Fibroblast of mammary gland (primary cell): ENCODE results near the gene CYP2B6.
"Not testable (repeated sequence)": the region's sequence is repeated elsewhere in the genome, so short reads cannot be mapped to it uniquely, and the experiment has no call there.

Experiments used
- DNase-seq: peaks from one replicate; pipeline ENCODE4 v3.0.0-alpha.2; 2010; ENCODE audit warnings: low read depth
- H3K4me3 ChIP-seq: 2 replicates; pipeline ENCODE4 v1.5.1; 2011; ENCODE audit warnings: low read depth, mild to moderate bottlenecking, low read length, moderate library complexity; ENCODE audit not compliant: control insufficient read depth
- CTCF ChIP-seq: conservative IDR thresholded peaks from 2 replicates; pipeline ENCODE4 v1.5.1; 2011; ENCODE audit warnings: low read depth, low read length, inconsistent platforms; ENCODE audit not compliant: control insufficient read depth, insufficient read depth

Gene CYP2B6

GRCh38 chr19:40954573-40954972 is 36.5 kb upstream of the CYP2B6 start:
- no peak for TF ChIP-seq CTCF
- DNase-seq, result no peak
- H3K4me3 ChIP-seq, result no peak overlapping the region

- TF ChIP-seq CTCF, result no peak
- DNase-seq, result no peak
These were observed 31.7 kb upstream of the CYP2B6 start for GRCh38 chr19:40959338-40959737.

GRCh38 chr19:40960062-40960685 is 30.9 kb upstream of the CYP2B6 start:
- H3K4me3 ChIP-seq, result no peak overlapping the region
- no peak for DNase-seq
- TF ChIP-seq CTCF, result no peak

More at GRCh38 chr19:40959338-40959737, 31.7 kb upstream of the CYP2B6 start:
- no peak overlapping the region for H3K4me3 ChIP-seq

- no peak overlapping the region for H3K4me3 ChIP-seq
- DNase-seq, result no peak
- no peak for TF ChIP-seq CTCF
These were observed 30.3 kb upstream of the CYP2B6 start for GRCh38 chr19:40960780-40961179.

GRCh38 chr19:40962460-40962961 is 28.6 kb upstream of the CYP2B6 start:
- H3K4me3 ChIP-seq, result no peak overlapping the region
- TF ChIP-seq CTCF, result no peak
- DNase-seq, result no peak

GRCh38 chr19:40964361-40964760 is 26.7 kb upstream of the CYP2B6 start:
- not testable (repeated sequence) for H3K4me3 ChIP-seq, DNase-seq

GRCh38 chr19:40965351-40965750 is 25.7 kb upstream of the CYP2B6 start:
- not testable (repeated sequence) for DNase-seq, H3K4me3 ChIP-seq

GRCh38 chr19:40966591-40966990 is 24.5 kb upstream of the CYP2B6 start:
- not testable (repeated sequence) for DNase-seq, H3K4me3 ChIP-seq

GRCh38 chr19:40968065-40968464 is 23.0 kb upstream of the CYP2B6 start:
- not testable (repeated sequence) for H3K4me3 ChIP-seq

GRCh38 chr19:40969721-40970120 is 21.4 kb upstream of the CYP2B6 start:
- not testable (repeated sequence) for H3K4me3 ChIP-seq, DNase-seq

More at GRCh38 chr19:40968065-40968464, 23.0 kb upstream of the CYP2B6 start:
- not testable (repeated sequence) for DNase-seq

GRCh38 chr19:40970396-40971345 is 20.4 kb upstream of the CYP2B6 start:
- DNase-seq, H3K4me3 ChIP-seq: not testable (repeated sequence)
